HepG2 (cell line): ENCODE data around the gene CELF2. TPM values are rescaled to one million over a fixed set of nuclear protein-coding genes. Genes with fewer than 3 reads are reported as not detected.

Experiments used
- CHD4 ChIP-seq: fragments of 200-600 bp; sonication (generic); IDR thresholded peaks from 2 replicates; pipeline ENCODE4 v1.7.0; 2017; ENCODE audit warnings: mild to moderate bottlenecking, low read length, borderline replicate concordance
- KDM6A ChIP-seq: IDR thresholded peaks from 2 replicates; pipeline ENCODE4 v1.6.1; 2016; ENCODE audit warnings: low read depth
- KIAA2018 ChIP-seq: sonication (generic); formaldehyde crosslinking; IDR thresholded peaks from 2 replicates; pipeline ENCODE4 v1.5.0; 2020; ENCODE audit warnings: mild to moderate bottlenecking, missing genetic modification reagents, borderline replicate concordance
- NFKBIZ ChIP-seq: IDR thresholded peaks from 2 replicates; pipeline ENCODE4 v1.6.1; 2018; ENCODE audit warnings: missing genetic modification reagents, missing compliant biosample characterization
- SMAD1 ChIP-seq: sonication (generic); formaldehyde crosslinking; IDR thresholded peaks from 2 replicates; pipeline ENCODE4 v1.4.0; 2020; ENCODE audit warnings: missing genetic modification reagents, low read depth, mild to moderate bottlenecking, borderline replicate concordance
- TERF1 ChIP-seq: sonication (generic); formaldehyde crosslinking; IDR thresholded peaks from 2 replicates; pipeline ENCODE4 v1.8.0; 2022; ENCODE audit warnings: mild to moderate bottlenecking, missing genetic modification reagents, moderate library complexity
- ZBTB40 ChIP-seq, 2 experiments: fragments of 450-650 bp in 1 of 2; sonication (generic) in 1 of 2; formaldehyde crosslinking in 1 of 2; IDR thresholded peaks; 2 replicates each; pipeline versions ENCODE4 v1.6.1 to v1.8.0; 2016 to 2022; ENCODE audit warnings: antibody characterized with exemption in 1 of 2, mild to moderate bottlenecking in 1 of 2, missing genetic modification reagents in 1 of 2
- ZMAT5 ChIP-seq: sonication (generic); formaldehyde crosslinking; IDR thresholded peaks from 2 replicates; pipeline ENCODE4 v1.5.0; 2020; ENCODE audit warnings: mild to moderate bottlenecking, low read depth, missing genetic modification reagents, borderline replicate concordance
- ZNF761 ChIP-seq: sonication (generic); formaldehyde crosslinking; conservative IDR thresholded peaks from 2 replicates; pipeline ENCODE4 v1.4.0; 2020; ENCODE audit warnings: mild to moderate bottlenecking, missing genetic modification reagents
- polyA plus RNA-seq, 8 experiments: library from polyadenylated mRNA; depleted of rRNA in 3 of 8; stranded (reverse) in 7 of 8; unstranded in 1 of 8; fragments of >200 nt; fragmentation: Illumina TruSeq in 4 of 8; extraction: Trizol in 4 of 8; gene quantifications; 2 replicates each; pipeline versions ENCODE4 v1.2.1 to v1.2.3, GENCODE V29; 2011 to 2016; ENCODE audit warnings: low read depth in 4 of 8, missing spikeins in 1 of 8, mixed read lengths in 1 of 8; ENCODE audit not compliant: insufficient read depth in 1 of 8
- total RNA-seq, 5 experiments: library from RNA; depleted of rRNA; stranded (reverse); fragments of >200 nt; fragmentation: Illumina TruSeq; extraction: Trizol; gene quantifications; 2 replicates each; pipeline ENCODE4 v1.2.3, GENCODE V29; 2016; ENCODE audit warnings: low read depth in 1 of 5

CELF2 gene
- total and polyA plus RNA-seq, 2 of the 13 experiments (the other 11 are each of a cell fraction or from before 2014, with no cell fraction given): not detected

GRCh38 chr10:11168423-11169090, 150.9 kb downstream of the CELF2 start (continued):
- no peak for TF ChIP-seq TERF1 (CRISPR knock-in tag)
- TF ChIP-seq SMAD1 (CRISPR knock-in tag): no peak
- TF ChIP-seq CHD4: no peak
- TF ChIP-seq KDM6A (CRISPR knock-in tag): no peak
- TF ChIP-seq ZNF761 (CRISPR knock-in tag): no peak
- TF ChIP-seq ZBTB40 (IDR thresholded peaks at IDR 0.05): no peak
- no peak for TF ChIP-seq ZBTB40 (CRISPR knock-in tag; IDR thresholded peaks at IDR 0.05)
- TF ChIP-seq NFKBIZ (CRISPR knock-in tag): no peak
- no peak for TF ChIP-seq ZMAT5 (CRISPR knock-in tag)
- no peak for TF ChIP-seq KIAA2018 (CRISPR knock-in tag)
